IMR-90 (cell line): ENCODE measurements around the gene CEACAM20. TPM values are rescaled to one million over a fixed set of nuclear protein-coding genes. Genes with fewer than 3 reads are reported as not detected.

Experiments used
- ATAC-seq: fragments of 200-7000 bp; cut with Tn5 transposase; 2 replicates; pipeline ENCODE4 v1.9.1; 2020; ENCODE audit warnings: low read depth, mild to moderate bottlenecking, moderate library complexity
- BruUV-seq: library from RNA; stranded (reverse); fragments of 400-500 nt; replicated peaks from 2 replicates; lab custom pipeline; 2021; lab: Mats Ljungman, UMichigan
- CTCF ChIA-PET: fragments of 300-600 bp; formaldehyde crosslinking; extraction: SDS; loops from one replicate; lab custom pipeline; 2021; ENCODE audit warnings: antibody characterized with exemption; lab: Yijun Ruan, JAX
- POLR2A ChIA-PET: fragments of 300-600 bp; sonication (Branson Sonifier 250); formaldehyde crosslinking; loops from one replicate; lab custom pipeline; 2022; ENCODE audit warnings: antibody characterized with exemption; ENCODE audit not compliant: unreplicated experiment; lab: Charles Lee
- DNase-seq: peaks from one replicate; pipeline ENCODE4 v3.0.0; 2013
- H2AFZ ChIP-seq: replicated peaks from 2 replicates; pipeline ENCODE3; 2013; ENCODE audit warnings: low read length, mild to moderate bottlenecking; ENCODE audit not compliant: poor library complexity
- H2AK5ac ChIP-seq: 2 replicates; pipeline ENCODE4 v1.6.1; 2013; ENCODE audit warnings: low read depth, low read length, inconsistent platforms
- H2AK9ac ChIP-seq: replicated peaks from 2 replicates; pipeline ENCODE3; 2013; ENCODE audit warnings: mild to moderate bottlenecking, low read depth, low read length, moderate library complexity; ENCODE audit not compliant: poor library complexity
- H2BK120ac ChIP-seq: 2 replicates; pipeline ENCODE4 v1.6.1; 2013; ENCODE audit warnings: low read depth, low read length, inconsistent platforms
- H2BK15ac ChIP-seq: 3 replicates; pipeline ENCODE4 v1.6.1; 2013; ENCODE audit warnings: low read depth, low read length, inconsistent platforms
- H2BK20ac ChIP-seq: 2 replicates; pipeline ENCODE4 v1.6.1; 2013; ENCODE audit warnings: low read depth, mild to moderate bottlenecking, inconsistent platforms, low read length, moderate library complexity
- H2BK5ac ChIP-seq: 2 replicates; pipeline ENCODE4 v1.6.1; 2013; ENCODE audit warnings: mild to moderate bottlenecking, low read depth, low read length, inconsistent platforms; ENCODE audit not compliant: poor library complexity, severe bottlenecking
- H3K14ac ChIP-seq: replicated peaks from 2 replicates; pipeline ENCODE4 v1.6.1; 2013; ENCODE audit warnings: low read depth, low read length, inconsistent platforms
- H3K18ac ChIP-seq: 2 replicates; pipeline ENCODE4 v1.6.1; 2013; ENCODE audit warnings: low read depth, low read length, control low read depth
- H3K23ac ChIP-seq: 2 replicates; pipeline ENCODE4 v1.6.1; 2013; ENCODE audit warnings: low read depth, low read length, inconsistent platforms
- H3K27ac ChIP-seq: 2 replicates; pipeline ENCODE4 v1.5.1; 2013; ENCODE audit warnings: mild to moderate bottlenecking, control low read depth, low read length; ENCODE audit not compliant: insufficient read depth
- H3K27me3 ChIP-seq: 2 replicates; pipeline ENCODE4 v1.6.1; 2013; ENCODE audit warnings: low read length; ENCODE audit not compliant: control insufficient read depth, insufficient read depth
- H3K36me3 ChIP-seq: 2 replicates; pipeline ENCODE4 v1.6.1; 2013; ENCODE audit warnings: low read length, mixed read lengths; ENCODE audit not compliant: control insufficient read depth, insufficient read depth
- H3K4ac ChIP-seq: 2 replicates; pipeline ENCODE4 v1.6.1; 2013; ENCODE audit warnings: low read depth, low read length, inconsistent platforms
- H3K4me1 ChIP-seq: 2 replicates; pipeline ENCODE4 v1.6.1; 2013; ENCODE audit warnings: low read length, mixed read lengths; ENCODE audit not compliant: control insufficient read depth, insufficient read depth
- H3K4me2 ChIP-seq: 2 replicates; pipeline ENCODE4 v1.6.1; 2013; ENCODE audit warnings: low read depth, mild to moderate bottlenecking, control low read depth, low read length, moderate library complexity
- H3K4me3 ChIP-seq: 2 replicates; pipeline ENCODE4 v1.5.1; 2013; ENCODE audit warnings: low read depth, mild to moderate bottlenecking, control low read depth, low read length, moderate library complexity; ENCODE audit not compliant: insufficient read depth
- H3K56ac ChIP-seq: 2 replicates; pipeline ENCODE4 v1.6.1; 2013; ENCODE audit warnings: low read length, inconsistent platforms; ENCODE audit not compliant: insufficient read depth; ENCODE audit errors: extremely low read depth
- H3K79me1 ChIP-seq, 2 experiments: 2 replicates each; pipeline ENCODE4 v1.6.1; 2013; ENCODE audit warnings: low read length in 2 of 2, inconsistent platforms in 1 of 2, low read depth in 1 of 2
- H3K9ac ChIP-seq: 2 replicates; pipeline ENCODE4 v1.6.1; 2013; ENCODE audit warnings: low read depth, low read length, control low read depth
- H3K9me1 ChIP-seq: 2 replicates; pipeline ENCODE4 v1.6.1; 2013; ENCODE audit warnings: low read length, inconsistent platforms; ENCODE audit not compliant: insufficient read depth
- H3K9me3 ChIP-seq: 2 replicates; pipeline ENCODE4 v1.6.1; 2013; ENCODE audit warnings: low read length; ENCODE audit not compliant: control insufficient read depth, insufficient read depth
- H4K20me1 ChIP-seq: 2 replicates; pipeline ENCODE4 v1.6.1; 2013; ENCODE audit warnings: low read length, inconsistent platforms; ENCODE audit not compliant: insufficient read depth
- H4K5ac ChIP-seq: 2 replicates; pipeline ENCODE4 v1.6.1; 2013; ENCODE audit warnings: mild to moderate bottlenecking, low read depth, low read length, control low read depth
- H4K8ac ChIP-seq, 2 experiments: 2 replicates each; pipeline ENCODE4 v1.6.1; 2013; ENCODE audit warnings: low read depth in 2 of 2, low read length in 2 of 2, control low read depth in 1 of 2, inconsistent platforms in 1 of 2
- H4K91ac ChIP-seq: 2 replicates; pipeline ENCODE4 v1.6.1; 2013; ENCODE audit warnings: low read depth, low read length, inconsistent platforms; ENCODE audit not compliant: insufficient read depth
- BHLHE40 ChIP-seq: fragments of 150-350 bp; IDR thresholded peaks from 2 replicates; pipeline ENCODE4 v1.6.1; 2016; ENCODE audit warnings: mild to moderate bottlenecking, low read depth, low read length
- CEBPB ChIP-seq: IDR thresholded peaks from 2 replicates; pipeline ENCODE4 v1.6.1; 2012; ENCODE audit warnings: low read depth, low read length, improper control_type of control experiment
- CHD1 ChIP-seq: IDR thresholded peaks from 2 replicates; pipeline ENCODE4 v1.6.1; 2012; ENCODE audit warnings: low read depth, low read length, improper control_type of control experiment
- ELK1 ChIP-seq: fragments of 150-350 bp; IDR thresholded peaks from 2 replicates; pipeline ENCODE4 v1.6.1; 2016; ENCODE audit warnings: low read depth, mild to moderate bottlenecking, low read length, moderate library complexity, borderline replicate concordance
- FOS ChIP-seq: fragments of 150-350 bp; IDR thresholded peaks from 2 replicates; pipeline ENCODE4 v1.6.1; 2016; ENCODE audit warnings: low read depth, low read length
- MAFK ChIP-seq: IDR thresholded peaks from 2 replicates; pipeline ENCODE4 v1.6.1; 2012; ENCODE audit warnings: low read depth, low read length, improper control_type of control experiment
- MAZ ChIP-seq: IDR thresholded peaks from 2 replicates; pipeline ENCODE4 v1.6.1; 2012; ENCODE audit warnings: low read depth, mild to moderate bottlenecking, low read length, improper control_type of control experiment, moderate library complexity, borderline replicate concordance
- MXI1 ChIP-seq: IDR thresholded peaks from 2 replicates; pipeline ENCODE4 v1.6.1; 2012; ENCODE audit warnings: low read depth, mild to moderate bottlenecking, low read length, moderate library complexity, borderline replicate concordance
- NFE2L2 ChIP-seq: fragments of 150-350 bp; IDR thresholded peaks from 2 replicates; pipeline ENCODE4 v1.6.1; 2016; ENCODE audit warnings: low read depth, mild to moderate bottlenecking, low read length
- POLR2A ChIP-seq: IDR thresholded peaks from 2 replicates; pipeline ENCODE4 v1.6.1; 2012; ENCODE audit warnings: mild to moderate bottlenecking, low read depth, low read length
- RAD21 ChIP-seq: IDR thresholded peaks from 2 replicates; pipeline ENCODE4 v1.6.1; 2012; ENCODE audit warnings: low read length, improper control_type of control experiment
- RCOR1 ChIP-seq: IDR thresholded peaks from 2 replicates; pipeline ENCODE4 v1.6.1; 2012; ENCODE audit warnings: mild to moderate bottlenecking, low read length, improper control_type of control experiment; ENCODE audit not compliant: insufficient replicate concordance
- RFX5 ChIP-seq: IDR thresholded peaks from 2 replicates; pipeline ENCODE4 v1.8.0; 2012; ENCODE audit warnings: low read depth, mild to moderate bottlenecking, low read length, moderate library complexity
- SMC3 ChIP-seq: fragments of 150-350 bp; IDR thresholded peaks from 2 replicates; pipeline ENCODE4 v1.6.1; 2016; ENCODE audit warnings: low read depth, mild to moderate bottlenecking, antibody characterized with exemption, low read length, moderate library complexity
- WGBS, 2 experiments: methylation state at CpG; one replicate each; pipeline versions ENCODE4 v1.1.5 to v1.1.7; 2013; ENCODE audit warnings: missing lambda C conversion rate in 2 of 2; ENCODE audit not compliant: insufficient read length in 1 of 2; ENCODE audit errors: extremely low coverage in 2 of 2; 5-methylcytosine and 5-hydroxymethylcytosine counted together
- dilution Hi-C: fragments of 300-500 bp; cut with HindIII; formaldehyde crosslinking; loops from one replicate; pipeline ENCODE4 v1.14.3; 2018; ENCODE audit warnings: low sequenced_read_pairs; ENCODE audit not compliant: unreplicated experiment
- in situ Hi-C: fragments of 300-500 bp; cut with MboI; formaldehyde crosslinking; loops from 3 replicates; pipeline ENCODE4 v1.14.3; 2019; ENCODE audit warnings: low sequenced_read_pairs, inconsistent platforms, mixed read lengths
- intact Hi-C: fragments of 100-400 bp; cut with micrococcal nuclease; formaldehyde crosslinking; loops from 2 replicates; pipeline ENCODE4 v1.10.0; 2022
- polyA plus RNA-seq, 3 experiments: library from polyadenylated mRNA; depleted of rRNA; stranded (reverse); fragments of >200 nt; gene quantifications; 2 replicates each; pipeline ENCODE4 v1.2.3, GENCODE V29; 2012; ENCODE audit warnings: low replicate concordance in 1 of 3
- total RNA-seq: library from RNA; depleted of rRNA; stranded (reverse); fragments of >200 nt; gene quantifications from 2 replicates; pipeline ENCODE4 v1.2.3, GENCODE V29; 2012
- TF ChIP-seq, protein P1 (sequence below): conservative IDR thresholded peaks from 2 replicates; pipeline ENCODE4 v1.5.1; 2012; ENCODE audit warnings: mild to moderate bottlenecking, low read depth, low read length, improper control_type of control experiment
- TF ChIP-seq, protein P2 (sequence below): fragments of 150-350 bp; IDR thresholded peaks from 2 replicates; pipeline ENCODE4 v1.6.1; 2017; ENCODE audit warnings: mild to moderate bottlenecking, antibody characterized with exemption, low read length, low read depth

Gene CEACAM20
- total and polyA plus RNA-seq, 2 of the 4 experiments (the other 2 are of a cell fraction): not detected

DNA sequence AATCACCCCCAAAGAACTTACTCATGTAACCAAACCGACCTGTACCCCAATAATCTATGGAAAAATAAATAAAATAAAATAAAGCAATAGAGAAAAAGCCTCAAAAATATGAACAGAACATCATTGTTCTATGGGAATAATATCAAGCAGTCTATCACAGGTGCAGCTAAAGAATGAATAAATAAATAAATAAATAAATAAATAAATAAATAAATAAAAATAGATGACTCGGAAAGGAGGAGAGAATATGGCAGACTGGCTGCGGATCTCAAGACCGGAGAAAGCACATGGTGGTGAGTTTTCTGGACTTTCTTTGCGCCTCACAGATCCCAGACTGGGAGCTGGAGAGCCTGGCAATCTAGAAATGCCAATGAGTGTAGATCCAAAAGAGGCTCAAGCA, 22.4 kb upstream of the CEACAM20 start:
- Histone ChIP-seq H3K4me2 (no peak overlapping the region), H3K56ac (no peak overlapping the region), H3K14ac (no peak overlapping the region), H4K8ac (no peak overlapping the region), H3K23ac (no peak overlapping the region), H2AFZ (no peak overlapping the region), H2AK9ac (no peak overlapping the region), H2BK20ac (no peak overlapping the region), H4K91ac (no peak overlapping the region), H3K27ac (no peak overlapping the region), H2AK5ac (no peak overlapping the region), H2BK15ac (no peak overlapping the region), H3K4me3 (no peak overlapping the region), H3K18ac (no peak overlapping the region), H4K20me1 (no peaks in the 10 kb centered on the region), H4K5ac (no peak overlapping the region), H3K79me1 (no peaks in the 10 kb centered on the region), H3K9me3 (no peaks in the 10 kb centered on the region), H2BK120ac (no peak overlapping the region), H3K27me3 (peaks cover 2% of the 10 kb centered on the region; the same call in 1 of the 2 replicates), H2BK5ac (no peak overlapping the region), H3K4me1 (peaks cover 2% of the 10 kb centered on the region), H3K9me1 (0 out of 2 replicates have a peak, but pooled peaks cover 3% of the 10 kb centered on the region), H3K36me3 (no peaks in the 10 kb centered on the region), H3K9ac (no peak overlapping the region), H3K4ac (no peak overlapping the region)
- DNase-seq: no peak
- BruUV-seq: no TSS peak
- in situ Hi-C loops (loop anchor here (25.0 kb wide), 1 partner anchor 235 kb away; the partner anchor contains the start of gene CBLC), intact Hi-C loops (no loop called here), dilution Hi-C loops (no loop called here)
- ATAC-seq: no peak
- ChIA-PET CTCF (no interaction called here), POLR2A (no interaction called here)
- TF ChIP-seq SMC3 (no peak), BHLHE40 (no peak), POLR2A (no peak), NFE2L2 (no peak), MXI1 (no peak), CHD1 (no peak), RAD21 (no peak), RCOR1 (no peak), RFX5 (no peak), CEBPB (no peak), FOS (no peak), ELK1 (no peak), MAFK (no peak), MAZ (no peak)
- TF ChIP-seq, protein P1, sequence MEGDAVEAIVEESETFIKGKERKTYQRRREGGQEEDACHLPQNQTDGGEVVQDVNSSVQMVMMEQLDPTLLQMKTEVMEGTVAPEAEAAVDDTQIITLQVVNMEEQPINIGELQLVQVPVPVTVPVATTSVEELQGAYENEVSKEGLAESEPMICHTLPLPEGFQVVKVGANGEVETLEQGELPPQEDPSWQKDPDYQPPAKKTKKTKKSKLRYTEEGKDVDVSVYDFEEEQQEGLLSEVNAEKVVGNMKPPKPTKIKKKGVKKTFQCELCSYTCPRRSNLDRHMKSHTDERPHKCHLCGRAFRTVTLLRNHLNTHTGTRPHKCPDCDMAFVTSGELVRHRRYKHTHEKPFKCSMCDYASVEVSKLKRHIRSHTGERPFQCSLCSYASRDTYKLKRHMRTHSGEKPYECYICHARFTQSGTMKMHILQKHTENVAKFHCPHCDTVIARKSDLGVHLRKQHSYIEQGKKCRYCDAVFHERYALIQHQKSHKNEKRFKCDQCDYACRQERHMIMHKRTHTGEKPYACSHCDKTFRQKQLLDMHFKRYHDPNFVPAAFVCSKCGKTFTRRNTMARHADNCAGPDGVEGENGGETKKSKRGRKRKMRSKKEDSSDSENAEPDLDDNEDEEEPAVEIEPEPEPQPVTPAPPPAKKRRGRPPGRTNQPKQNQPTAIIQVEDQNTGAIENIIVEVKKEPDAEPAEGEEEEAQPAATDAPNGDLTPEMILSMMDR: no peak
- TF ChIP-seq, protein P2, sequence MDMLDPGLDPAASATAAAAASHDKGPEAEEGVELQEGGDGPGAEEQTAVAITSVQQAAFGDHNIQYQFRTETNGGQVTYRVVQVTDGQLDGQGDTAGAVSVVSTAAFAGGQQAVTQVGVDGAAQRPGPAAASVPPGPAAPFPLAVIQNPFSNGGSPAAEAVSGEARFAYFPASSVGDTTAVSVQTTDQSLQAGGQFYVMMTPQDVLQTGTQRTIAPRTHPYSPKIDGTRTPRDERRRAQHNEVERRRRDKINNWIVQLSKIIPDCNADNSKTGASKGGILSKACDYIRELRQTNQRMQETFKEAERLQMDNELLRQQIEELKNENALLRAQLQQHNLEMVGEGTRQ: no peak
- WGBS, 2 experiments: 60% methylated on average over 1 of the region's 5 CpGs; no CpG with 5 or more reads in 1 of the 2 experiments
